ENCODE measurements around the gene SMC1B.

SMC1B gene

DNA sequence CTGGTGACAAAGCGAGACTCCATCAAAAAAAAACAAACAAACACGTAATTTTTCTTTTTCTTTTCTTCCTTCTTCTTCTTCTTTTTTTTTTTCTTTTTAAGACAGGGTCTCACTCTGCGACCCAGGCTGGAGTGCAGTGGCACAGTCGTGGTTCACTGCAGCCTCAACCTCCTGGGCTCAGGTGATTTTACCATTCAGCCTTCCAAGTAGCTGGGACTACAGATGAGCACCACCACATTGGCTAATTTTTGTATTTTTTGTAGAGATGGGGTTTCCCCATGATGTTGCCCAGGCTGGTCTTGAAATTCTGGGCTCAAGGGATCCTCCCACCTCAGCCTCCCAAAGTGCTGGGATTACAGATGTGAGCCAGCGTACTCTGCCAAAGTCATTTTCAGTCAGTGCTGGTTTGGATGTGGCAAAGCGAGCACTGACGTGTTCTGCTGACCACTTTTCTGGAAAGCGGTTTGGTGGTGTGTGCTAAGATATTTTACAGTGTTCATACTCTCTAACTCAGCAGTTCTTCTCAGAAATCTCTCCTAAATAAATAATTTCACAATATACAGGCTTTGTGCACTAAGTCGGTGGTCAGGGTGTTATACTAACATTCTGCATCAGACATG lies 92.9 kb downstream of the SMC1B start:
- Histone ChIP-seq H3K36me3 (ENCODE audit: low read length) (no peaks in the 10 kb centered on the region), H3K9me3 (ENCODE audit: insufficient read depth, low read length) (no peaks in the 10 kb centered on the region), H3K27me3 (ENCODE audit: low read length) (no peaks in the 10 kb centered on the region), H4K20me1 (ENCODE audit: low read depth, low read length) (no peaks in the 10 kb centered on the region), H3K4me2 (ENCODE audit: low read depth, low read length, poor library complexity, severe bottlenecking) (no peak overlapping the region), H2AFZ (ENCODE audit: low read depth, low read length, severe bottlenecking) (no peak overlapping the region), H3K27ac (ENCODE audit: low read depth, low read length) (no peak overlapping the region), H3K79me2 (ENCODE audit: insufficient read depth, low read length) (peaks cover 18% of the 10 kb centered on the region), H3K9ac (ENCODE audit: low read length) (no peak overlapping the region), H3F3A (ENCODE audit: insufficient read depth) (peaks cover 6% of the 10 kb centered on the region; the same call in 1 of the 2 replicates), H3K4me3 (ENCODE audit: insufficient read depth, low read length, poor library complexity, severe bottlenecking) (no peak overlapping the region), H3K9me2 (replicated peaks; ENCODE audit: insufficient read depth, low read length) (no peaks in the 10 kb centered on the region)
- TF ChIP-seq EZH2phosphoT487 (conservative IDR thresholded peaks at IDR 0.05; ENCODE audit: low read length) (no peak), CTCF (IDR thresholded peaks at IDR 0.05; ENCODE audit: insufficient read depth, low read length, poor library complexity, severe bottlenecking) (no peak)

DNA sequence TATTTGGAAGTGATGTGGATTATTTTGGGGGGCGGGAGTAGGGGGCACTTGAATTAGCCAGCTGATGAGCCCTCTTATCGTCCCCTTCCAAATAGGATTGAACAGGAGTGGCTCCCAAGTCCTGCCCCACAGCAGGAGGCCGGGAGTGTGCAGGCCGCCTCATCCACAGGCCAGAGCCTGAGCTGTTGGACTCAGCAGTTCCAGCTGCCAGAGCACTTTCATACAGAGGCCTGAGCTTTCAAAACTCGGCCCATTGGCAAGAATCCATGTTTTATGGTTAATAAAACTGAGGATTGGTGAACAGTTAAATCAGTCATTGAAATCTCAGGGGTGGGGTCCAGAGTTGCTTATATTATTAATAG lies 94.1 kb downstream of the SMC1B start:
- peaks cover 18% of the 10 kb centered on the region for H3K79me2 ChIP-seq (ENCODE audit: insufficient read depth, low read length)
- H4K20me1 ChIP-seq (ENCODE audit: low read depth, low read length) = no peaks in the 10 kb centered on the region
- H2AFZ ChIP-seq (ENCODE audit: low read depth, low read length, severe bottlenecking) = no peak overlapping the region
- no peak overlapping the region for H3K4me2 ChIP-seq (ENCODE audit: low read depth, low read length, poor library complexity, severe bottlenecking)
- H3K9me3 ChIP-seq (ENCODE audit: insufficient read depth, low read length) = no peaks in the 10 kb centered on the region
- no peak overlapping the region for H3K9ac ChIP-seq (ENCODE audit: low read length)
- H3K36me3 ChIP-seq (ENCODE audit: low read length) = no peaks in the 10 kb centered on the region
- H3K4me3 ChIP-seq (ENCODE audit: insufficient read depth, low read length, poor library complexity, severe bottlenecking) = no peak overlapping the region
- H3K27me3 ChIP-seq (ENCODE audit: low read length) = no peaks in the 10 kb centered on the region
- no peaks in the 10 kb centered on the region for H3K9me2 ChIP-seq (replicated peaks; ENCODE audit: insufficient read depth, low read length)
- H3F3A ChIP-seq (ENCODE audit: insufficient read depth) = peaks cover 6% of the 10 kb centered on the region; the same call in 1 of the 2 replicates
- TF ChIP-seq CTCF (IDR thresholded peaks at IDR 0.05; ENCODE audit: insufficient read depth, low read length, poor library complexity, severe bottlenecking) (no peak), EZH2phosphoT487 (conservative IDR thresholded peaks at IDR 0.05; ENCODE audit: low read length) (no peak)
- no peak overlapping the region; the same call in 1 of the 2 replicates for H3K27ac ChIP-seq (ENCODE audit: low read depth, low read length)

DNA sequence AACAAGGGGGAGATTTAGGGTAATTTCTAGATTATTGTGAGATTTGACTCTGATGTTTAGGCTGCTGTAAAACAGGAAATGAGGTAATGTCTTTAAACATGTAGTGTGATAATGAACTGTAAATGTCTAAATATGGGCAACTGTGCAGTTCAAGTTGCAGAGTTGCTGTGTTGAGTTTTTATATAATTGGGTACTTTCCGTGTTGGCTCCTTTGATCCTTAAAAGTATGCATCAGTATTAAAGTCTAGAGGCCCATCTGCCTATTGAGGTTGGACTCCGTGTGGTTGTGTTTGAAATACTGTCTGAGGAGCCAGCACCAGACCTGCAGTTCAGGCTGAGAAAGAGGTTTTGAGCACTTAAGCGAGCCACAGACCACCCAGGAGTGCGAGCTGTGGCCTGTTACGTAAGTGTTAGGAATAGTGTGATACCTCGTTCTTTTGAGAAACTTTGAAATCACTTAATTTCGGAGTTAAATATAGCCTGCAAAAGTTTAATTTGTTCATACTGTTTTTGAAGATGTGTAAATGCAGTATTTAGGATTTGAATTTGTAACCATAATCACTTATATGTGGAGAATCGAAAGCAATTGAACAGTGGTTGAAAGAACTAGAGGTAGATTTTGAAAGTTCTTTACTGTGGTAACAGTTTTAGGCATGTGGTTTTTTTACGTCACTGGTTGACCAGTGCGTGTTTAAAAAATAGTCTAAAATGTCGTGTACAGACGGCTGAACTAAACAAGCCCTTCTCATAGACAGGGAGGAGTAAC lies 94.7 kb downstream of the SMC1B start:
- Histone ChIP-seq H3K27ac (ENCODE audit: low read depth, low read length) (peak overlapping the region; percentile 46), H3K9ac (ENCODE audit: low read length) (peak overlapping the region; percentile 8; the same call in 1 of the 2 replicates), H3K36me3 (ENCODE audit: low read length) (no peaks in the 10 kb centered on the region), H3K4me2 (ENCODE audit: low read depth, low read length, poor library complexity, severe bottlenecking) (peak overlapping the region; percentile 40), H4K20me1 (ENCODE audit: low read depth, low read length) (no peaks in the 10 kb centered on the region), H3F3A (ENCODE audit: insufficient read depth) (peaks cover 6% of the 10 kb centered on the region; the same call in 1 of the 2 replicates), H3K79me2 (ENCODE audit: insufficient read depth, low read length) (peaks cover 18% of the 10 kb centered on the region), H3K27me3 (ENCODE audit: low read length) (no peaks in the 10 kb centered on the region), H3K9me2 (replicated peaks; ENCODE audit: insufficient read depth, low read length) (no peaks in the 10 kb centered on the region), H3K9me3 (ENCODE audit: insufficient read depth, low read length) (no peaks in the 10 kb centered on the region), H2AFZ (ENCODE audit: low read depth, low read length, severe bottlenecking) (peak overlapping the region; percentile 34), H3K4me3 (ENCODE audit: insufficient read depth, low read length, poor library complexity, severe bottlenecking) (no peak overlapping the region)
- TF ChIP-seq EZH2phosphoT487 (conservative IDR thresholded peaks at IDR 0.05; ENCODE audit: low read length) (no peak), CTCF (IDR thresholded peaks at IDR 0.05; ENCODE audit: insufficient read depth, low read length, poor library complexity, severe bottlenecking) (no peak)

All from SU-DHL-6 (cell line).